Keratinocyte (primary cell): ENCODE measurements around the gene HOXB2.

Source experiments
- EZH2 ChIP-seq: IDR thresholded peaks from one replicate; pipeline ENCODE4 v1.6.1; 2012; ENCODE audit warnings: inconsistent platforms, mild to moderate bottlenecking, low read length, moderate library complexity
- TF ChIP-seq, protein P1 (sequence below), 3 experiments: IDR thresholded peaks in 1 of 3; conservative IDR thresholded peaks in 1 of 3; optimal IDR thresholded peaks in 1 of 3; 2 replicates in 2 of 3; 3 replicates in 1 of 3; pipeline versions ENCODE3 to v1.5.1; 2011; ENCODE audit warnings: low read length in 3 of 3, mild to moderate bottlenecking in 3 of 3, moderate library complexity in 2 of 3, control low read depth in 1 of 3, inconsistent platforms in 1 of 3; ENCODE audit not compliant: insufficient read depth in 2 of 3; ENCODE audit errors: extremely low read depth in 1 of 3

GRCh38 chr17:48546924-48547807 is 2.3 kb upstream of the HOXB2 start:
- TF ChIP-seq, protein P1, sequence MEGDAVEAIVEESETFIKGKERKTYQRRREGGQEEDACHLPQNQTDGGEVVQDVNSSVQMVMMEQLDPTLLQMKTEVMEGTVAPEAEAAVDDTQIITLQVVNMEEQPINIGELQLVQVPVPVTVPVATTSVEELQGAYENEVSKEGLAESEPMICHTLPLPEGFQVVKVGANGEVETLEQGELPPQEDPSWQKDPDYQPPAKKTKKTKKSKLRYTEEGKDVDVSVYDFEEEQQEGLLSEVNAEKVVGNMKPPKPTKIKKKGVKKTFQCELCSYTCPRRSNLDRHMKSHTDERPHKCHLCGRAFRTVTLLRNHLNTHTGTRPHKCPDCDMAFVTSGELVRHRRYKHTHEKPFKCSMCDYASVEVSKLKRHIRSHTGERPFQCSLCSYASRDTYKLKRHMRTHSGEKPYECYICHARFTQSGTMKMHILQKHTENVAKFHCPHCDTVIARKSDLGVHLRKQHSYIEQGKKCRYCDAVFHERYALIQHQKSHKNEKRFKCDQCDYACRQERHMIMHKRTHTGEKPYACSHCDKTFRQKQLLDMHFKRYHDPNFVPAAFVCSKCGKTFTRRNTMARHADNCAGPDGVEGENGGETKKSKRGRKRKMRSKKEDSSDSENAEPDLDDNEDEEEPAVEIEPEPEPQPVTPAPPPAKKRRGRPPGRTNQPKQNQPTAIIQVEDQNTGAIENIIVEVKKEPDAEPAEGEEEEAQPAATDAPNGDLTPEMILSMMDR (optimal IDR thresholded peaks at IDR 0.05 in 1 of 3, IDR thresholded peaks at IDR 0.05 in 1 of 3, conservative IDR thresholded peaks at IDR 0.05 in 1 of 3; ENCODE audit: extremely low read depth in 1 of 3, insufficient read depth in 2 of 3, low read length in 3 of 3) = no peak
- no peak for TF ChIP-seq EZH2
